ENCODE results near the gene C20orf204.

Gene C20orf204

GRCh38 chr20:64036346-64037198 is 590 bp downstream of the C20orf204 start:
- Histone ChIP-seq H3K4me1 (peaks cover 0 to 37% (median 19%) of the 10 kb centered on the region in 4 donors), H3K27me3 (peaks cover 0 to 63% of the 10 kb centered on the region in 2 donors), H3K36me3 (peaks cover 12 to 38% (median 34%) of the 10 kb centered on the region in 3 donors), H3K4me3 (no peak overlapping the region), H3K27ac (no peak overlapping the region), H3K9me3 (no peaks in the 10 kb centered on the region)
- TF ChIP-seq, protein P1, sequence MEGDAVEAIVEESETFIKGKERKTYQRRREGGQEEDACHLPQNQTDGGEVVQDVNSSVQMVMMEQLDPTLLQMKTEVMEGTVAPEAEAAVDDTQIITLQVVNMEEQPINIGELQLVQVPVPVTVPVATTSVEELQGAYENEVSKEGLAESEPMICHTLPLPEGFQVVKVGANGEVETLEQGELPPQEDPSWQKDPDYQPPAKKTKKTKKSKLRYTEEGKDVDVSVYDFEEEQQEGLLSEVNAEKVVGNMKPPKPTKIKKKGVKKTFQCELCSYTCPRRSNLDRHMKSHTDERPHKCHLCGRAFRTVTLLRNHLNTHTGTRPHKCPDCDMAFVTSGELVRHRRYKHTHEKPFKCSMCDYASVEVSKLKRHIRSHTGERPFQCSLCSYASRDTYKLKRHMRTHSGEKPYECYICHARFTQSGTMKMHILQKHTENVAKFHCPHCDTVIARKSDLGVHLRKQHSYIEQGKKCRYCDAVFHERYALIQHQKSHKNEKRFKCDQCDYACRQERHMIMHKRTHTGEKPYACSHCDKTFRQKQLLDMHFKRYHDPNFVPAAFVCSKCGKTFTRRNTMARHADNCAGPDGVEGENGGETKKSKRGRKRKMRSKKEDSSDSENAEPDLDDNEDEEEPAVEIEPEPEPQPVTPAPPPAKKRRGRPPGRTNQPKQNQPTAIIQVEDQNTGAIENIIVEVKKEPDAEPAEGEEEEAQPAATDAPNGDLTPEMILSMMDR (IDR thresholded peaks at IDR 0.05): no peak
- no peak for DNase-seq
- intact Hi-C loops (cut with DNase I; ENCODE audit: low total_unique reads): no loop called here

- Histone ChIP-seq H3K4me3 (no peak overlapping the region), H3K27me3 (peaks cover under 1 to 69% of the 10 kb centered on the region in 2 donors), H3K4me1 (peaks cover 0 to 43% (median 25%) of the 10 kb centered on the region in 4 donors), H3K9me3 (no peaks in the 10 kb centered on the region), H3K27ac (no peak overlapping the region), H3K36me3 (peaks cover 6 to 32% (median 29%) of the 10 kb centered on the region in 3 donors)
- TF ChIP-seq, protein P1 (IDR thresholded peaks at IDR 0.05): no peak
- DNase-seq: no peak
- intact Hi-C loops (cut with DNase I; ENCODE audit: low total_unique reads): no loop called here
These were observed 1.2 kb downstream of the C20orf204 start for GRCh38 chr20:64037199-64037497.

DNA sequence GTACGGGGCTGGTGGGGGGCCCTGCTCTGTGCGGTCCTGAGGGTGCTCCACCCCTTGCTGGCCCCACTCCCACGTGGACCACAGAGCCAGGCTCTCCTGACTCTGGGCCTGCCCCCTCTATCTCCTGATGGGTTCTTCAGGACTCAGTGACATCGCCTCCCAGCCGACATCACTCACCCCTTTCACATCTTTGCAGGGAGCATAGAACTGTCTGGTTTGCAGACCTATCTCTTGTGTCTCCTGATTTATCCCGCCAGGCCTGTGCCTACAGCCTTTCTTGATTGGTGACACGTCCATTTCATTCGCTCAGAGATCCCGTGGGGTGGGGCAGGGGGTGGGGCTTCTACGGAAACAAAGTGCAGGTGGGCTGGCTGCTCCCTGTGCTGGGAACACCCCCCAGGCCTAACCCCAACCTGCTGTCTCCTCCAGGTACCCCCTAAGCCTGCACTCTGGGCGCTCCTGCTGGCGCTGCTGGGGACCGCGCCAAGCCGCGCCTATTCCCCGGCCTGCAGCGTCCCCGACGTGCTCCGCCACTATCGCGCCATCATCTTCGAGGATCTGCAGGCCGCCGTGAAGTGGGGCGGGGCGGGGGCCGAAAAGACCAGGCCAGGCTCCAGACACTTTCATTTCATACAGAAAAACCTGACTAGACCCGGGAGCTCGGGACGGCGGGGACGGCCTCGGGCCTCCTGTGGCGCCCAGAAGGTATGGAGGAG is 1.7 kb downstream of the C20orf204 start:
- no peaks in the 10 kb centered on the region for H3K9me3 ChIP-seq
- peaks cover 0 to 47% (median 29%) of the 10 kb centered on the region in 4 donors for H3K4me1 ChIP-seq
- peaks cover 3 to 74% of the 10 kb centered on the region in 2 donors for H3K27me3 ChIP-seq
- TF ChIP-seq, protein P1 (IDR thresholded peaks at IDR 0.05): no peak
- no peak for DNase-seq
- intact Hi-C loops (cut with DNase I; ENCODE audit: low total_unique reads): loop anchor here (2.0 kb wide), 1 partner anchor 87 kb away; no protein-coding TSS in a partner anchor
- no peak overlapping the region for H3K27ac ChIP-seq
- H3K4me3 ChIP-seq: peak overlapping the region in 1 of 2 donors; percentile 51
- H3K36me3 ChIP-seq: peaks cover under 1 to 27% (median 24%) of the 10 kb centered on the region in 3 donors

- peaks cover 3 to 76% of the 10 kb centered on the region in 2 donors for H3K27me3 ChIP-seq
- TF ChIP-seq, protein P1 (IDR thresholded peaks at IDR 0.05): no peak
These were observed 2.2 kb downstream of the C20orf204 start for GRCh38 chr20:64038224-64038564.

GRCh38 chr20:64038565-64039292 is 2.7 kb downstream of the C20orf204 start:
- TF ChIP-seq, protein P1 (IDR thresholded peaks at IDR 0.05): peak; percentile 61 to 68
- H3K9me3 ChIP-seq: no peaks in the 10 kb centered on the region
- no peak overlapping the region for H3K27ac ChIP-seq
- intact Hi-C loops (cut with DNase I; ENCODE audit: low total_unique reads): loop anchor here (2.0 kb wide), 1 partner anchor 86 kb away; no protein-coding TSS in a partner anchor
- peaks cover 0 to 47% (median 29%) of the 10 kb centered on the region in 4 donors for H3K4me1 ChIP-seq
- H3K4me3 ChIP-seq: peak overlapping the region; percentile 31 to 51
- peaks cover 0 to 16% (median 14%) of the 10 kb centered on the region in 3 donors for H3K36me3 ChIP-seq
- DNase-seq: peak; percentile 55 to 76
- peaks cover 3 to 81% of the 10 kb centered on the region in 2 donors for H3K27me3 ChIP-seq

More at GRCh38 chr20:64038224-64038564, 2.2 kb downstream of the C20orf204 start:
- peaks cover 0 to 47% (median 29%) of the 10 kb centered on the region in 4 donors for H3K4me1 ChIP-seq
- peak overlapping the region; percentile 31 to 51 for H3K4me3 ChIP-seq
- DNase-seq: no peak
- peaks cover 0 to 22% (median 18%) of the 10 kb centered on the region in 3 donors for H3K36me3 ChIP-seq
- intact Hi-C loops (cut with DNase I; ENCODE audit: low total_unique reads): loop anchor here (2.0 kb wide), 1 partner anchor 87 kb away; no protein-coding TSS in a partner anchor
- no peak overlapping the region for H3K27ac ChIP-seq
- H3K9me3 ChIP-seq: no peaks in the 10 kb centered on the region
